Kidney epithelial cell (primary cell): ENCODE measurements around the gene TMEM147. TPM values are rescaled to one million over a fixed set of nuclear protein-coding genes. Genes with fewer than 3 reads are reported as not detected.

Experiments
- DNase-seq: peaks from one replicate; pipeline ENCODE4 v3.0.0-alpha.2; 2010; ENCODE audit warnings: low read depth
- H3K27me3 ChIP-seq: 2 replicates; pipeline ENCODE4 v1.6.0; 2011; ENCODE audit warnings: low read length; ENCODE audit not compliant: control insufficient read depth, insufficient read depth
- H3K36me3 ChIP-seq: 2 replicates; pipeline ENCODE4 v1.5.1; 2011; ENCODE audit warnings: low read length; ENCODE audit not compliant: control insufficient read depth, insufficient read depth
- H3K4me3 ChIP-seq: 2 replicates; pipeline ENCODE4 v1.5.1; 2011; ENCODE audit warnings: low read depth, mild to moderate bottlenecking, control low read depth, low read length
- CTCF ChIP-seq: IDR thresholded peaks from 2 replicates; pipeline ENCODE4 v1.5.1; 2011; ENCODE audit warnings: mild to moderate bottlenecking, moderate library complexity, low read length, control low read depth, inconsistent platforms; ENCODE audit not compliant: insufficient read depth, poor library complexity, severe bottlenecking
- total RNA-seq: library from RNA; depleted of rRNA; stranded (reverse); fragments of >200 nt; gene quantifications from 2 replicates; pipeline ENCODE4 v1.2.3, GENCODE V29; 2015

Gene TMEM147
- total RNA-seq, 1 donor from 2014 or later = 160 TPM

- Histone ChIP-seq H3K27me3 (peaks cover under 1% of the 10 kb centered on the region), H3K4me3 (no peak overlapping the region), H3K36me3 (no peaks in the 10 kb centered on the region)
- TF ChIP-seq CTCF = no peak
- no peak for DNase-seq
Observed at GRCh38 chr19:35565016-35565856, 19.8 kb downstream of the TMEM147 start.

- no peak for DNase-seq
- TF ChIP-seq CTCF = no peak
- H3K27me3 ChIP-seq = no peaks in the 10 kb centered on the region
- H3K36me3 ChIP-seq = no peaks in the 10 kb centered on the region
- H3K4me3 ChIP-seq = no peak overlapping the region
Observed at GRCh38 chr19:35566738-35567137, 21.3 kb downstream of the TMEM147 start.

DNA sequence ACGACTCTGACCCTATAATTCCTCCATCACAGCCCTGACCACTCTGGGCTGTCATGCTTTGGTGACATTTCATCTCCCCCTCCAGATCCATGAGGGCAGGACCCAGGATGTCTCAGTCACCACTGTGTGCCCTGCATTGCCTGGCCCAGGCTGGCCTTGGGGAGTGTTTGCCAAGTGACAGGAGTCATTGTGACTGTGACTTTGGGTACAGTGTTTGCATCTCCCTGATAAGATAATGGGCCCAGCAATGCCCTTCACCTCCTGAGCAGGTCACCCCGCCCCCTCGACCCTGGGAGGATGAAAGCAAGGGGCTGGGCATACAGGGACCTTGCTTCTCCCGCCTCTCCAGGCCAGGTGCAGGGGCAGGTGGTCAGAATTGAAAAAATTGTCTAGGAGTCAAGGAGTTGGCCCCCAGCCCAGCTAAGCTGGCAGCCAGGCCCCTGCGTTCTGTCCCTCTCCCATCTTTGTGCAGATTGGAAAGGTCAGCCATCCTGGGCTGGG is 23.9 kb downstream of the TMEM147 start:
- Histone ChIP-seq H3K36me3 (no peaks in the 10 kb centered on the region), H3K4me3 (no peak overlapping the region), H3K27me3 (no peaks in the 10 kb centered on the region)
- DNase-seq = no peak
- TF ChIP-seq CTCF = no peak

DNA sequence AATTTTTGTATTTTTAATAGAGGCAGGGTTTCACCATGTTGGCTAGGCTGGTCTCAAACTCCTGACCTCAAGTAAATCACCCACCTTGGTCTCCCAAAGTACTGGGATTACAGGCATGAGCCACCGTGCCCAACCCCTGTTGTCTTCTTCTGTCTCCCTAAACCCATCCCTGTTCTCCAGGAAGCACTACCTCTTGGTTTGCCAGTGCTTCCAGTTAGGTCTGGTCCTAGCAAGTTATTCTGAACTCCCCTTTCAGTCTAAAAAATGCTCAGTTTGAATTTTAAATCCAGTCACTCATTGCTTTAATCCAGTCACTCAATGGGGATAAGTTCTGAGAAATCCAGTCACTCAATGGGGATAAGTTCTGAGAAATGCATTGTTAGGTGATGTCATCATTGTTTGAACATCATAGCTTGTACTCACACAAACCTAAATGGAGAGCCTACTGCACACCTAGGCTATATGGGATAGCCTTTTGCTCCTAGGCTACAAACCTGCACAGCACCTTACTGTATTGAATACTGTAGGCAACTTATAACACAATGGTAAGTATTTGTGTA is 26.1 kb downstream of the TMEM147 start:
- no peak for DNase-seq
- no peaks in the 10 kb centered on the region for H3K36me3 ChIP-seq
- no peak overlapping the region for H3K4me3 ChIP-seq
- TF ChIP-seq CTCF = no peak
- H3K27me3 ChIP-seq = no peaks in the 10 kb centered on the region

GRCh38 chr19:35577918-35578317 is 32.5 kb downstream of the TMEM147 start:
- no peak for DNase-seq
- no peak for TF ChIP-seq CTCF
- H3K27me3 ChIP-seq = no peaks in the 10 kb centered on the region
- no peaks in the 10 kb centered on the region for H3K36me3 ChIP-seq
- H3K4me3 ChIP-seq = no peak overlapping the region
